GM18520 (cell line): ENCODE data around the gene MOB4.
"Not testable (repeated sequence)": the region's sequence is repeated elsewhere in the genome, so short reads cannot be mapped to it uniquely, and the experiment has no call there.

Source experiments
- ATAC-seq: cut with Tn5 transposase; IDR thresholded peaks from one replicate; pipeline ENCODE4 v1.9.1; 2021; ENCODE audit not compliant: unreplicated experiment

The MOB4 gene

DNA sequence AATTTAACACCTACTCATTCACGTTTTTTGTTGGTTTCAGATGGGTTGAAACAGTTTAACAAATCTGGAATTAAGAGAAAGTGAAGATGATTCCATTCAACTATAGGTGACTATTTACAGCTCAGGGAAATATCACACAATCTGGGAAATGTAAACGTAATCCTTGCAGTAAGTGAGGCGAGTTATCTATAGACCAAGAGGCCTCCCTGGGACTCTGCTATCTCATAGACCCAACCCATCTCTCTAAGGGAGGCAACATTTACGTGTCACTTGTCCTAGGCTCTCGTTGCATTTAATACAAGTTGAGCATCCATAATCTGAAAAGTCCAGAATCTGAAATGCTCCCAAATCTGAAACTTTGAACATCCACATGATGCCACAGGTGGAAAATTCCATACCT is 2.0 kb upstream of the MOB4 start:
- no peak for ATAC-seq

GRCh38 chr2:197514754-197515153 is 1.1 kb upstream of the MOB4 start:
- ATAC-seq, result no peak

GRCh38 chr2:197515315-197515738 is 539 bp upstream of the MOB4 start:
- ATAC-seq, result no peak

- no peak for ATAC-seq
These were observed 511 bp downstream of the MOB4 start for GRCh38 chr2:197516393-197516761.

DNA sequence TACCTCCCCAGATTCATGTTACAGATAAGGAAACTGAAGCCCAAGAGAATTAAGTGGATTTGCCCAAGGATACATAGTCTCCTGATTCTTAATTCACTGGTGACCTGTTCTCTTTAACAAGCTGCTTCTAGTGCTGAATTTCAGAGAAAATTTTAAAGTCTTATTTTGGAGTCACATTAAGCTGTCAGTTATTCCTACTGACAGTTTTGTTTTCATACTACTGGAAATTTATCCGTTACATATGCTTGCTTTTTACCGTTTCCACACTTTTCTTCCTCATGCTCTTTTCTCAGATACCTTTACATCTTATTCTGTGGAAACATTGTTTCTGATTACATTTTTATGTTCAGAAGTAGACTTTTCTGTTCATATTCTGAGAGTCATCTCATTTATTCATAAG is 1.3 kb downstream of the MOB4 start:
- ATAC-seq, result no peak

DNA sequence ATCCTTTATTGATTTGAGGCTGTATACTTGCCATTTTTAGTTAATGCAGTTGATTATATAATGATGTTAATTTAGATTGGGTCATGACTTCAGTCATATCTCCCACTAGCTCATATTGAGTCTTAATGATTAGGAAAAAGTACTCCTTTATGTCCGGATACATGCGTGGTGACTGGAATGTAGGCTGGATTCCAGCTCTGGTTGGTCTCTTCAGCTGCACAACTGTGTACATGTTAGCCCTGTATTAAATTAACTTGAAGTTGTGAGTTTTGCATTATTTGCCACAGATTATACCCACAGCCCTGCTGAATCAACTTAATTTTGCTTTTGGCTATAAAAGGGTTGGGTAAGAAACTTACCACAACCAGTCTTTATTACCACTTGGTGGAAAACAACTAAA is 22.5 kb downstream of the MOB4 start:
- ATAC-seq, result no peak

DNA sequence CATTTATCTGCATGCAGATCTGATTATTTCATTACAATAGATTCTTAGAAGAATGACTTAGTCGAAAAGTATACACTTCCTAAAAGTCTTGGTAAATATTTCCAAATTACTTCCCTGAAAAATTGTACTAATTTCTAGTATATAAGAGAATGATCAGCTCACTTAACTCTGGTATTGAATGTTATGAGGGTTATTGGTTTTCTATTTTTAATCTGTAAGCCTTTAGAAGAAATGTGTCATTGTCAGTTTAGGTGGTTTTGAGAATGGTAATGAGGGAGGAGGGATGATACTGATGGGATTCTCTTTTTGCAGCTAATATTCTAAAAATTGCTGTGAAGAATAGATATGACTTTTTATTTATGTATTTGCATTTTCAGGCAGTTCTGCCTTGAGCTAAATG is 23.9 kb downstream of the MOB4 start:
- ATAC-seq, result no peak

GRCh38 chr2:197543206-197543605 is 27.3 kb downstream of the MOB4 start:
- no peak for ATAC-seq

DNA sequence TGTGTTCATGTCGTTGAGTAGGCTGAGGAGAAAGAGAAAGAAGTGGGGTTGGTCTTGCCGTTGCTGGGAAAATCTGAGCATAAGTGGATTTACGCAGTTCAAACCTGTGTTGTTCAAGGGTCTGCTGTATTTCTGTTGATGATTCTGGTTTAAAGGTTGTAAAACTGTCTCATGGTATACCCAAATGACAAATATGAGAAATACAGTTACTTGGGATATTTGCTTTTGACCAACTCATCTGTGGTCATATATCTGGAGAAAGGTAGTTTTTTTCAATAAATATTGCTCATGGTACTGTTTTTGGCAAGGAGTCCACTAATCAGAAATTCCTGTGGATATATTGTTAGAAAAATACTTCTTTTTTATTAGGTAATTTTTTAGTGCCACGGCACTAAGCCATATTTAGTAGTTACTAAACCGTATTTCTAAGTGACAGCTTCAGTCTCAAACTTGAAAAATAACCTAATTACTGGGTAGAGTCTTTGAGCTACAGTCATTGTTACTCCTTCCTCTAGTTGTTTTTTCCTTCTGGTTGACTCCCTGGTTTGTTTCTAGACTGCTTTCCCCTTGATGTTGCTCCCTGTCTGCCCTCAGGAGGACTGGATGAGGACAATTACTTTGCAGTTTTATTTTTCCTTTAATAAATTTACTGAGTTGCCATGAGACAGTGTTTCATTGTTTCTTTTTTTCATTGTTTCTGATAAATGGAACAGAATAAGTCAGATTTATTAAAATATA is 31.5 kb downstream of the MOB4 start:
- no peak for ATAC-seq

DNA sequence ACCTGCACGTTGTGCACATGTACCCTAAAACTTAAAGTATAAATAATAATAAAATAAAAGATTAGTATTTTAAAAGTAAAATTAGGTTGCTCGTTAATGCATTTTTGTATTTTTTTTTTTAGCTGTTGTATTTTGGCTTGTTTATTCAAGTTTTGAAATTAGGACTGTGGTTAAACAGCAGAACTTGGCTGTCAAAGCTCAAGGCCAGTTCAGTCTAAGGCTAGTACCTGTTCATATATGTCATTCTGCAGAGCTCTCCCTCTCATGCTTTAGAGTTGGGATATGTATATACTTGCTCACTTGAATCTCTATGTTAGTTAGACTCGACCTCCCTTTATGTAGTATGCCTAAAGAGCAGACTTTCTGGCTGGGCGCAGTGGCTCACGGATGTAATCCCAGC is 32.7 kb downstream of the MOB4 start:
- ATAC-seq, result no peak

GRCh38 chr2:197551260-197551659 is 35.4 kb downstream of the MOB4 start:
- ATAC-seq, result not testable (repeated sequence)

DNA sequence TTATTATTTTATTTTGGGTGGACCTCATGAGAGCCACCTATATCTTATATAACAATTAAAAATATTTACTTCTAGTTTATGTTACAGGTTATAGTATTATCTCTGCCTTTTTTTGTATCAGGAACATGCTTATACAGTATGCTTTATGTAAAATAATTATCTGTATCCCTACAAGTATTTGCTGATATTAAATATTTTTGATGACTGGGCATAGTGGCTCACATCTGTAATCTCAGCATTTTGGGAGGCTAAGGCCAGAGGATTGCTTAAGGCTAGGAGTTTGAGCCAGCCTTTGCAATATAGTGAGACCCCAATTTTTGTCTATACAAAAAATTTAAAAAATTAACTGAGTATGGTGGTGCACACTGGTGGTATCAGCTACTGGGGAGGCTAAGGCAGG is 39.6 kb downstream of the MOB4 start:
- no peak for ATAC-seq

DNA sequence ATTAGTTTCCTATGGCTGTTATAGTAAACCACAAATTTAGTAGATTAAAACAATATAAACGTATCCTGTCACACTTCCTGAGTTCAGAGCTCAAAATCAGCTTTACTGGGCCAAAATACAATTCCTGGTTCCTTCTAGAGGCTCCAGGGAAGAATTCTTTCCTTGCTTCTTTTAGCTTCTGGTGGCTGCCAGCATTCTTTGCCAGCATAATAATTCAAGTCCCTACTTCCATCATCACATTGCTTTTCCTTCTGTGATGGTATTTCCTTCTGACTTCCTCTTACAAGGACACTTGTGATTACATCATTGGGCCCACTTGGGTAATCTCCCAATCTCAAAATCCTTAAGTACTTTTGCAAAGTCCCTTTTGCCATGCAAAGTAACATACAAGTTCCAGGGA is 40.6 kb downstream of the MOB4 start:
- no peak for ATAC-seq

- ATAC-seq, result no peak
These were observed 42.5 kb downstream of the MOB4 start for GRCh38 chr2:197558393-197558792.

- ATAC-seq, result no peak
These were observed 43.8 kb downstream of the MOB4 start for GRCh38 chr2:197559681-197560080.

DNA sequence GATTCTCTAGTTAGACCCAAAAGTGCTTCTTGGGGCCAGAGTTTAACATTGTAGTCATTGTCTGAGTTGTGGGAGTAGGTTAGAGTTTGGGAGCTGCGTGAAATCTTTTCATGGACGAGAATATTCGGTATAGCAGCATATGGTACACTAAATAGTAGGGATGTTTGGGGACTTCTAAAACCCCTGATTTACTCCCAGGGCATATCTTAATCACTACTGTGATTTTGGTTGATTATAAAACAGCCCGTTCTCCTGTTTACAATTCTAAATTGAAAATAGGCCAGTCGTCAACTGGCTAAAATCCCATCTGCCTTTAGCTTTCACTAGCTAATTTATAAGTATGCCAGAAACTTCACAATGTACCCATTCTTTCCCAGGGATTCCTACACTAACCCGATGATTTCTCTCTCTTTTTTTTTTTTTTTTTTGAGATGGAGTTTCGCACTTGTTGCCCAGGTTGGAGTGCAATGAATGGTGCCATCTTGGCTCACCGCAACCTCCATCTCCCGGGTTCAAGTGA is 44.3 kb downstream of the MOB4 start:
- ATAC-seq, result no peak

GRCh38 chr2:197571627-197572271 is 55.9 kb downstream of the MOB4 start:
- ATAC-seq, result no peak

DNA sequence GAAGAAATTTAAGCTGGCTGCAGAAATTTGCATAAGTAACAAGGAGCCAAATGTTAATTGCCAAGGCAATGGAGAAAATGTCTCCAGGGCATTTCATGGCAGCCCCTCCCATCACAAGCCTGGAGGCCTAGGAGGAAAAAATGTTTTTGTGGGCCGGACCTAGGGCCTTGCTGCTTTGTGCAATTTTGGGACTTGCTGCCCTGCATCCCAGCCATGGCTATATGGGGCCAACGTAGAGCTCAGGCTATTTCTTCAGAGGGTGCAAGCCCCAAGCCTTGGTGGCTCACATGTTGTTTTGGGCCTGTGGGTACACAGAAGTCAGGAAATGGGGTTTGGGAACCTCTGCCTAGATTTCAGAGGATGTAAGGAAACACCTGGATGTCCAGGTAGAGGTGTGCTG is 57.7 kb downstream of the MOB4 start:
- no peak for ATAC-seq

- no peak for ATAC-seq
These were observed 60.1 kb downstream of the MOB4 start for GRCh38 chr2:197575987-197576386.

GRCh38 chr2:197576631-197577030 is 60.8 kb downstream of the MOB4 start:
- no peak for ATAC-seq

- ATAC-seq, result no peak
These were observed 61.6 kb downstream of the MOB4 start for GRCh38 chr2:197577446-197577845.

GRCh38 chr2:197578294-197578693 is 62.4 kb downstream of the MOB4 start:
- not testable (repeated sequence) for ATAC-seq

GRCh38 chr2:197580166-197580565 is 64.3 kb downstream of the MOB4 start:
- ATAC-seq, result not testable (repeated sequence)
